Measurements from ENCODE around the gene ASPG.

Gene ASPG

GRCh38 chr14:104159990-104160389, 74.5 kb downstream of the ASPG start:
- DNase-seq (ENCODE audit: low read depth in 2 of 3, low spot score in 1 of 3), result no peak

GRCh38 chr14:104161602-104162367, 76.3 kb downstream of the ASPG start:
- DNase-seq (ENCODE audit: low read depth in 2 of 3, low spot score in 1 of 3), result no peak

DNA sequence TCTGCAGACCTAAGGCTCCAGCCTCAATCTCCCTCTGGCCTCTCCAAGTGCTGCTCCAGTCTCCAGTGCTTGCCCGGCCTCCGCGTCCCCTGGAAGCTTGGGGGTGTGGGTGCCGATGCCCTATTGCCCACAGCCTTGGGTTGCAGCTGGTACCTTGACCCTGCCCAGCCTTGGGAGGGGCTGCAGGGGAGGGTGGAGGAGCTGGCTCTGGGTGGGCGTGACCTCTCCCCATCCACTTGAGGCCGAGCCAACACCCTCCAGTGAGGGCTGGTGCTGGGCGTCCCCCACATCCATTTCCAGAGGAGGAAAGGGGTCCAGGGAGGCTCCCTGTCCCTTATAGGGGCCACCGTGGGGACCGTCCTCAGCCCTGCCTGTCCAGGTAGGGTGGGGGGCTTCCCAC, 77.0 kb downstream of the ASPG start:
- DNase-seq (ENCODE audit: low read depth in 2 of 3, low spot score in 1 of 3), result no peak

GRCh38 chr14:104163541-104163940, 78.0 kb downstream of the ASPG start:
- no peak for DNase-seq (ENCODE audit: low read depth in 2 of 3, low spot score in 1 of 3)

GRCh38 chr14:104164041-104164440, 78.5 kb downstream of the ASPG start:
- DNase-seq (ENCODE audit: low read depth in 2 of 3, low spot score in 1 of 3), result no peak

- no peak for DNase-seq (ENCODE audit: low read depth in 2 of 3, low spot score in 1 of 3)
Measured at GRCh38 chr14:104164512-104164911, 79.0 kb downstream of the ASPG start.
